HepG2 (cell line): ENCODE data around the gene ZC3H4. TPM values are rescaled to one million over a fixed set of nuclear protein-coding genes. Genes with fewer than 3 reads are reported as not detected.
A peak's percentile ranks its signal among the peaks of the same experiment; 100 is the strongest.

Experiments used
- ATAC-seq: fragments of 200-7000 bp; cut with Tn5 transposase; 3 replicates; pipeline ENCODE4 v1.9.1; 2020; ENCODE audit warnings: mild to moderate bottlenecking, moderate library complexity
- BruUV-seq: library from RNA; stranded (reverse); fragments of 400-500 nt; replicated peaks from 2 replicates; lab custom pipeline; 2021; lab: Mats Ljungman, UMichigan
- CTCF ChIA-PET: fragments of 300-600 bp; formaldehyde crosslinking; extraction: SDS; loops from one replicate; lab custom pipeline; 2021; ENCODE audit warnings: low total read pairs, inconsistent platforms, low intra/inter-chr PET ratio; lab: Yijun Ruan, JAX
- POLR2A ChIA-PET: fragments of 350-600 bp; sonication (Branson Sonifier 250); formaldehyde crosslinking; loops from one replicate; lab custom pipeline; 2020; ENCODE audit warnings: antibody characterized with exemption, inconsistent platforms; lab: Yijun Ruan, JAX
- DNase-seq: peaks from one replicate; pipeline ENCODE4 v3.0.0-alpha.2; 2015; ENCODE audit warnings: low spot score
- FAIRE-seq: peaks from 3 replicates; lab custom pipeline; 2011; peaks lifted over from hg19 to GRCh38; lab: Jason Lieb, UNC
- H2AFZ ChIP-seq: one replicate; pipeline ENCODE4 v1.6.1; 2011; ENCODE audit warnings: low read length, inconsistent platforms
- H3K27ac ChIP-seq: fragments of 300-600 bp; 3 replicates; pipeline ENCODE4 v1.8.0; 2011; ENCODE audit warnings: mixed run types, mild to moderate bottlenecking, mixed read lengths, low read length, inconsistent platforms; ENCODE audit not compliant: insufficient read depth; ENCODE audit errors: extremely low read length
- H3K27me3 ChIP-seq, 2 experiments: fragments of 200-600 bp in 1 of 2; 2 replicates in 1 of 2; 3 replicates in 1 of 2; pipeline versions ENCODE4 v1.6.0 to v1.8.0; 2011; ENCODE audit warnings: low read length in 2 of 2, mild to moderate bottlenecking in 2 of 2, moderate library complexity in 2 of 2, inconsistent platforms in 1 of 2; ENCODE audit not compliant: insufficient read depth in 2 of 2, control insufficient read depth in 1 of 2
- H3K36me3 ChIP-seq, 2 experiments: fragments of 200-600 bp in 1 of 2; replicated peaks in 1 of 2; 2 replicates in 1 of 2; 3 replicates in 1 of 2; pipeline versions ENCODE4 v1.5.1 to v1.8.0; 2011; ENCODE audit warnings: low read length in 2 of 2, inconsistent platforms in 1 of 2; ENCODE audit not compliant: insufficient read depth in 2 of 2, control insufficient read depth in 1 of 2
- H3K4me1 ChIP-seq: 2 replicates; pipeline ENCODE4 v1.5.1; 2012; ENCODE audit warnings: low read length, inconsistent platforms; ENCODE audit not compliant: insufficient read depth
- H3K4me2 ChIP-seq: 2 replicates; pipeline ENCODE4 v1.6.0; 2011; ENCODE audit warnings: low read depth, low read length, inconsistent platforms
- H3K4me3 ChIP-seq, 3 experiments: fragments of 200-600 bp in 1 of 3; sonication (generic), shearing (Covaris generic) in 1 of 3; replicated peaks in 1 of 3; 2 replicates each; pipeline ENCODE4 v1.5.1; 2011 to 2016; ENCODE audit warnings: low read length in 3 of 3, inconsistent platforms in 2 of 3, low read depth in 2 of 3, mild to moderate bottlenecking in 2 of 3, control low read depth in 1 of 3, mixed read lengths in 1 of 3; ENCODE audit not compliant: insufficient read depth in 1 of 3
- H3K79me2 ChIP-seq: one replicate; pipeline ENCODE4 v1.6.1; 2011; ENCODE audit warnings: low read length, inconsistent platforms; ENCODE audit not compliant: insufficient read depth
- H3K9ac ChIP-seq: 2 replicates; pipeline ENCODE4 v1.6.0; 2011; ENCODE audit warnings: mild to moderate bottlenecking, low read depth, low read length, inconsistent platforms; ENCODE audit not compliant: insufficient read depth
- H3K9me3 ChIP-seq: 2 replicates; pipeline ENCODE4 v1.5.1; 2012; ENCODE audit warnings: mild to moderate bottlenecking, low read length
- H4K20me1 ChIP-seq: 2 replicates; pipeline ENCODE4 v1.6.0; 2011; ENCODE audit warnings: inconsistent platforms, mild to moderate bottlenecking, low read length, moderate library complexity; ENCODE audit not compliant: insufficient read depth
- CEBPG ChIP-seq: IDR thresholded peaks from 2 replicates; pipeline ENCODE4 v1.6.1; 2016
- GATAD2A ChIP-seq: IDR thresholded peaks from 2 replicates; pipeline ENCODE4 v1.6.1; 2016
- HINFP ChIP-seq: sonication (generic); formaldehyde crosslinking; IDR thresholded peaks from 2 replicates; pipeline ENCODE4 v1.4.0; 2020; ENCODE audit warnings: low read depth, mild to moderate bottlenecking, missing genetic modification reagents
- RBAK ChIP-seq: sonication (generic); formaldehyde crosslinking; IDR thresholded peaks from 2 replicates; pipeline ENCODE4 v1.5.1; 2020; ENCODE audit warnings: mild to moderate bottlenecking, missing genetic modification reagents
- RBM22 ChIP-seq: fragments of 200-400 bp; formaldehyde crosslinking; optimal IDR thresholded peaks from 2 replicates; pipeline ENCODE3; 2017; ENCODE audit warnings: mild to moderate bottlenecking, low read length, moderate library complexity
- SCMH1 ChIP-seq: sonication (generic); formaldehyde crosslinking; IDR thresholded peaks from 2 replicates; pipeline ENCODE4 v1.9.0; 2021; ENCODE audit warnings: missing genetic modification reagents, mild to moderate bottlenecking, borderline replicate concordance
- ZBTB39 ChIP-seq: sonication (generic); formaldehyde crosslinking; IDR thresholded peaks from 2 replicates; pipeline ENCODE4 v1.5.0; 2020; ENCODE audit warnings: missing genetic modification reagents
- ZC3H13 ChIP-seq: sonication (generic); formaldehyde crosslinking; IDR thresholded peaks from 2 replicates; pipeline ENCODE4 v1.8.1; 2023; ENCODE audit warnings: mild to moderate bottlenecking, missing genetic modification reagents, moderate library complexity
- ZNF607 ChIP-seq: sonication (generic); formaldehyde crosslinking; IDR thresholded peaks from 2 replicates; pipeline ENCODE4 v1.5.1; 2020; ENCODE audit warnings: missing genetic modification reagents, mild to moderate bottlenecking, borderline replicate concordance
- WGBS: methylation state at CpG from one replicate; pipeline ENCODE4 v1.1.6; 2017; ENCODE audit warnings: low lambda C conversion rate; 5-methylcytosine and 5-hydroxymethylcytosine counted together
- in situ Hi-C: cut with HindIII; loops from 2 replicates; pipeline ENCODE4 v1.10.0; 2017; ENCODE audit warnings: low pct_unique_long_range_greater_than_20kb; ENCODE audit not compliant: extremely low pct_ligation_motif_present
- intact Hi-C: fragments of 100-400 bp; cut with micrococcal nuclease; formaldehyde crosslinking; loops from one replicate; pipeline ENCODE4 v1.10.0; 2022; ENCODE audit not compliant: unreplicated experiment
- polyA plus RNA-seq, 8 experiments: library from polyadenylated mRNA; depleted of rRNA in 3 of 8; stranded (reverse) in 7 of 8; unstranded in 1 of 8; fragments of >200 nt; fragmentation: Illumina TruSeq in 4 of 8; extraction: Trizol in 4 of 8; gene quantifications; 2 replicates each; pipeline versions ENCODE4 v1.2.1 to v1.2.3, GENCODE V29; 2011 to 2016; ENCODE audit warnings: low read depth in 4 of 8, missing spikeins in 1 of 8, mixed read lengths in 1 of 8; ENCODE audit not compliant: insufficient read depth in 1 of 8
- total RNA-seq, 5 experiments: library from RNA; depleted of rRNA; stranded (reverse); fragments of >200 nt; fragmentation: Illumina TruSeq; extraction: Trizol; gene quantifications; 2 replicates each; pipeline ENCODE4 v1.2.3, GENCODE V29; 2016; ENCODE audit warnings: low read depth in 1 of 5

The ZC3H4 gene
- total and polyA plus RNA-seq, 2 of the 13 experiments (the other 11 are each of a cell fraction or from before 2014, with no cell fraction given), result 1.8 to 10.7 TPM

DNA sequence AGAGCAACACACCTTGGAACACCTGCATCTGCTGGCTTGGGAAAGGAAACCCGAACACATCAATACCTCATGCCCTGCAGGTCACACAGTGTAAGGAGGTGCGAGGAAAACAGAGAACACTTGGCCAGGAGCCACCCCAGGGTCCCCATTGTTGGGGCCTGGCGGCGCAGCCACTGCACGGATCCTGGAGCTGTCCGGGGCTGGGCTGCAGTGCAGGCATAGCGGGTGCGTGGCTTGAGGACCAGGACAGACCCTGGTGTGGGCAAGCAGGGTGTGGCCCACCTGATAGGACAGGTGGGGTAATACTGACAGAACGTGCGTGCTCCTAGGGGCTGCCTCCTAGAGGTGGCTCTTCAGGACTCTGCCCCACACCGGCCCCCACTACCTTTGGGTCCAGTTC lies 48.3 kb downstream of the ZC3H4 start (continued):
- TF ChIP-seq ZC3H13 (peak; percentile 42; the same call in 1 of the 2 replicates), ZNF607 (no peak), SCMH1 (CRISPR knock-in tag) (no peak), CEBPG (CRISPR knock-in tag) (no peak), RBAK (CRISPR knock-in tag) (no peak), GATAD2A (CRISPR knock-in tag) (no peak), ZBTB39 (CRISPR knock-in tag) (no peak)

- Histone ChIP-seq H3K27me3 (no peaks in the 10 kb centered on the region), H3K27ac (no peak overlapping the region), H3K9me3 (no peaks in the 10 kb centered on the region), H3K4me3 (no peak overlapping the region), H2AFZ (no peak overlapping the region), H3K4me1 (peaks cover 12% of the 10 kb centered on the region), H3K4me2 (no peak overlapping the region), H4K20me1 (no peaks in the 10 kb centered on the region), H3K9ac (no peak overlapping the region), H3K79me2 (no peaks in the 10 kb centered on the region), H3K36me3 (peaks cover 25 to 26% of the 10 kb centered on the region in 2 experiments)
- FAIRE-seq (no peak), ATAC-seq (no peak), DNase-seq (no peak)
- WGBS, result 91% methylated on average over 4 of the region's 6 CpGs
- CTCF ChIA-PET, result no interaction called here
- POLR2A ChIA-PET, result interaction anchor here (0.7 kb wide), 1 partner anchor 50 kb away, joined by 3 read pairs; the partner anchor contains the start of gene ZC3H4
- no peak for TF ChIP-seq HINFP (CRISPR knock-in tag)
- peak; percentile 8 for TF ChIP-seq RBM22
- in situ Hi-C loops, result no loop called here
- BruUV-seq, result no TSS peak
- intact Hi-C loops, result no loop called here
These were observed 49.7 kb downstream of the ZC3H4 start for GRCh38 chr19:47063874-47064273.
